GM19452 (cell line): ENCODE results near the gene PLPPR1.
"Not testable (repeated sequence)": the region's sequence is repeated elsewhere in the genome, so short reads cannot be mapped to it uniquely, and the experiment has no call there.

ENCODE experiments used
- ATAC-seq: cut with Tn5 transposase; IDR thresholded peaks from one replicate; pipeline ENCODE4 v1.9.1; 2021; ENCODE audit not compliant: unreplicated experiment

PLPPR1 gene

GRCh38 chr9:101039581-101039980 lies 11.1 kb downstream of the PLPPR1 start:
- not testable (repeated sequence) for ATAC-seq

- ATAC-seq = no peak
Observed at GRCh38 chr9:101047848-101048397, 19.4 kb downstream of the PLPPR1 start.

- ATAC-seq = no peak
Observed at GRCh38 chr9:101050650-101051049, 22.1 kb downstream of the PLPPR1 start.

GRCh38 chr9:101054657-101055056 lies 26.1 kb downstream of the PLPPR1 start:
- ATAC-seq = no peak

GRCh38 chr9:101055516-101055915 lies 27.0 kb downstream of the PLPPR1 start:
- ATAC-seq = no peak

GRCh38 chr9:101062686-101063085 lies 34.2 kb downstream of the PLPPR1 start:
- no peak for ATAC-seq

- ATAC-seq = no peak
Observed at GRCh38 chr9:101063192-101063591, 34.7 kb downstream of the PLPPR1 start.

- no peak for ATAC-seq
Observed at GRCh38 chr9:101064206-101064605, 35.7 kb downstream of the PLPPR1 start.

- ATAC-seq = no peak
Observed at GRCh38 chr9:101065930-101066329, 37.4 kb downstream of the PLPPR1 start.

- no peak for ATAC-seq
Observed at GRCh38 chr9:101068696-101069095, 40.2 kb downstream of the PLPPR1 start.

- no peak for ATAC-seq
Observed at GRCh38 chr9:101072259-101072658, 43.7 kb downstream of the PLPPR1 start.

GRCh38 chr9:101073122-101073521 lies 44.6 kb downstream of the PLPPR1 start:
- no peak for ATAC-seq

- ATAC-seq = no peak
Observed at GRCh38 chr9:101081641-101082040, 53.1 kb downstream of the PLPPR1 start.

GRCh38 chr9:101083448-101084202 lies 55.1 kb downstream of the PLPPR1 start:
- no peak for ATAC-seq

- ATAC-seq = no peak
Observed at GRCh38 chr9:101087426-101087825, 58.9 kb downstream of the PLPPR1 start.

- no peak for ATAC-seq
Observed at GRCh38 chr9:101092922-101093321, 64.4 kb downstream of the PLPPR1 start.

- no peak for ATAC-seq
Observed at GRCh38 chr9:101093620-101094019, 65.1 kb downstream of the PLPPR1 start.

GRCh38 chr9:101094686-101095085 lies 66.2 kb downstream of the PLPPR1 start:
- no peak for ATAC-seq

GRCh38 chr9:101097210-101097609 lies 68.7 kb downstream of the PLPPR1 start:
- ATAC-seq = no peak

- no peak for ATAC-seq
Observed at GRCh38 chr9:101098392-101098791, 69.9 kb downstream of the PLPPR1 start.

GRCh38 chr9:101114317-101114716 lies 85.8 kb downstream of the PLPPR1 start:
- ATAC-seq = no peak

- no peak for ATAC-seq
Observed at GRCh38 chr9:101115102-101115501, 86.6 kb downstream of the PLPPR1 start.

GRCh38 chr9:101117161-101117560 lies 88.6 kb downstream of the PLPPR1 start:
- ATAC-seq = no peak
